Cardiac fibroblast (primary cell): ENCODE results near the gene THSD7B.

Source experiments
- DNase-seq, 2 donors: peaks; one replicate each; pipeline versions ENCODE4 v3.0.0 to v3.0.0-alpha.2; 2010; ENCODE audit warnings: low read depth in 2 of 2
- H3K4me3 ChIP-seq, 2 donors: replicated peaks in 1 of 2; 1 replicate in 1 of 2; 2 replicates in 1 of 2; pipeline ENCODE4 v1.5.1; 2011; ENCODE audit warnings: low read depth in 2 of 2, low read length in 2 of 2, mild to moderate bottlenecking in 2 of 2, moderate library complexity in 1 of 2
- CTCF ChIP-seq: IDR thresholded peaks from one replicate; pipeline ENCODE4 v1.5.1; 2011; ENCODE audit warnings: low read depth, mild to moderate bottlenecking, low read length, inconsistent platforms

The THSD7B gene

GRCh38 chr2:136891100-136891499 is 125.8 kb downstream of the THSD7B start:
- no peak overlapping the region for H3K4me3 ChIP-seq
- no peak for DNase-seq
- no peak for TF ChIP-seq CTCF

GRCh38 chr2:136894007-136894634 is 128.8 kb downstream of the THSD7B start:
- no peak for TF ChIP-seq CTCF
- H3K4me3 ChIP-seq: no peak overlapping the region
- DNase-seq: no peak

- H3K4me3 ChIP-seq: no peak overlapping the region
- DNase-seq: no peak
- no peak for TF ChIP-seq CTCF
Measured at GRCh38 chr2:136901732-136902131, 136.4 kb downstream of the THSD7B start.

- no peak for TF ChIP-seq CTCF
- no peak overlapping the region for H3K4me3 ChIP-seq
- no peak for DNase-seq
Measured at GRCh38 chr2:136905779-136906178, 140.4 kb downstream of the THSD7B start.

- no peak overlapping the region for H3K4me3 ChIP-seq
- no peak for TF ChIP-seq CTCF
- no peak for DNase-seq
Measured at GRCh38 chr2:136909777-136910176, 144.4 kb downstream of the THSD7B start.

- peak in 1 of 2 donors; percentile 4 for DNase-seq
- no peak overlapping the region for H3K4me3 ChIP-seq
- no peak for TF ChIP-seq CTCF
Measured at GRCh38 chr2:136916131-136916530, 150.8 kb downstream of the THSD7B start.

GRCh38 chr2:136917411-136917881 is 152.1 kb downstream of the THSD7B start:
- H3K4me3 ChIP-seq: no peak overlapping the region
- no peak for DNase-seq
- no peak for TF ChIP-seq CTCF
